VCaP (cell line): ENCODE measurements around the gene APC2.

ENCODE experiments used
- H3K27ac ChIP-seq: fragments of 450-650 bp; 2 replicates; pipeline ENCODE4 v1.5.1; 2017
- CTCF ChIP-seq: fragments of 450-650 bp; conservative IDR thresholded peaks from 2 replicates; pipeline ENCODE4 v1.5.1; 2017; ENCODE audit warnings: mild to moderate bottlenecking, moderate library complexity

Gene APC2

GRCh38 chr19:1447944-1448343 is 2.0 kb upstream of the APC2 start:
- H3K27ac ChIP-seq, result no peak overlapping the region
- TF ChIP-seq CTCF, result no peak

GRCh38 chr19:1450735-1451731 is 1.1 kb downstream of the APC2 start:
- H3K27ac ChIP-seq, result no peak overlapping the region
- no peak for TF ChIP-seq CTCF

- no peak for TF ChIP-seq CTCF
- no peak overlapping the region for H3K27ac ChIP-seq
These were observed 2.2 kb downstream of the APC2 start for GRCh38 chr19:1451916-1452801.

GRCh38 chr19:1452802-1453524 is 3.0 kb downstream of the APC2 start:
- TF ChIP-seq CTCF, result no peak
- no peak overlapping the region for H3K27ac ChIP-seq

- no peak for TF ChIP-seq CTCF
- no peak overlapping the region for H3K27ac ChIP-seq
These were observed 3.8 kb downstream of the APC2 start for GRCh38 chr19:1453525-1454364.

- H3K27ac ChIP-seq, result peak overlapping the region; percentile 55
- TF ChIP-seq CTCF, result no peak
These were observed 5.0 kb downstream of the APC2 start for GRCh38 chr19:1455002-1455335.
